ENCODE results near the gene SLC26A2. TPM values are rescaled to one million over a fixed set of nuclear protein-coding genes. Genes with fewer than 3 reads are reported as not detected.

The SLC26A2 gene
- total and polyA plus RNA-seq, 2 donors from 2014 or later, result 2.2 to 18.4 TPM

- intact Hi-C loops (cut with DNase I), result no loop called here
- FAIRE-seq, result no peak
- no peaks in the 10 kb centered on the region for H3K36me3 ChIP-seq (ENCODE audit: control insufficient read depth in 2 of 3, insufficient read depth in 3 of 3, low read length in 3 of 3)
- DNase-seq, result peak in 4 of 5 donors; percentile 72 to 82 (median 78)
- H3K9ac ChIP-seq (ENCODE audit: low read length in 3 of 3), result no peak overlapping the region
- no peak overlapping the region for H3K4me3 ChIP-seq (ENCODE audit: low read length in 3 of 3)
- no peaks in the 10 kb centered on the region for H3K9me3 ChIP-seq (ENCODE audit: control insufficient read depth in 2 of 3, insufficient read depth in 1 of 3, low read length in 3 of 3)
- H3K27ac ChIP-seq (ENCODE audit: low read depth in 2 of 2, low read length in 2 of 2), result no peak overlapping the region
- H3K27me3 ChIP-seq (ENCODE audit: control insufficient read depth, insufficient read depth, low read length), result no peaks in the 10 kb centered on the region
- peaks cover 0 to 11% (median 3%) of the 10 kb centered on the region in 3 donors for H3K4me1 ChIP-seq (ENCODE audit: control insufficient read depth in 2 of 3, insufficient read depth in 2 of 3, low read depth in 1 of 3, low read length in 3 of 3)
- TF ChIP-seq CTCF (IDR thresholded peaks at IDR 0.05; ENCODE audit: borderline replicate concordance, extremely low read depth, insufficient read depth), result no peak
These were observed 2.7 kb upstream of the SLC26A2 start for GRCh38 chr5:149957855-149958254.

GRCh38 chr5:149959406-149960236, 937 bp upstream of the SLC26A2 start:
- Histone ChIP-seq H3K9ac (ENCODE audit: low read length in 3 of 3) (peak overlapping the region in 2 of 3 donors; percentile 49 to 64), H3K9me3 (ENCODE audit: control insufficient read depth in 2 of 3, insufficient read depth in 1 of 3, low read length in 3 of 3) (no peaks in the 10 kb centered on the region), H3K36me3 (ENCODE audit: control insufficient read depth in 2 of 3, insufficient read depth in 3 of 3, low read length in 3 of 3) (no peaks in the 10 kb centered on the region), H3K27me3 (ENCODE audit: control insufficient read depth, insufficient read depth, low read length) (no peaks in the 10 kb centered on the region), H3K4me1 (ENCODE audit: control insufficient read depth in 2 of 3, insufficient read depth in 2 of 3, low read depth in 1 of 3, low read length in 3 of 3) (peaks cover 0 to 11% (median 3%) of the 10 kb centered on the region in 3 donors), H3K27ac (ENCODE audit: low read depth in 2 of 2, low read length in 2 of 2) (peak overlapping the region; percentile 73 to 76), H3K4me3 (ENCODE audit: low read length in 3 of 3) (peak overlapping the region; percentile 26 to 76 (median 73))
- FAIRE-seq, result no peak
- TF ChIP-seq CTCF (IDR thresholded peaks at IDR 0.05; ENCODE audit: borderline replicate concordance, extremely low read depth, insufficient read depth), result peak; percentile 47
- intact Hi-C loops (cut with DNase I), result no loop called here
- peak in 2 of 5 donors; percentile 45 to 74 for DNase-seq

GRCh38 chr5:149961186-149961685, 678 bp downstream of the SLC26A2 start:
- Histone ChIP-seq H3K9me3 (ENCODE audit: control insufficient read depth in 2 of 3, insufficient read depth in 1 of 3, low read length in 3 of 3) (no peaks in the 10 kb centered on the region), H3K27ac (ENCODE audit: low read depth in 2 of 2, low read length in 2 of 2) (peak overlapping the region in 1 of 2 donors; percentile 10), H3K36me3 (ENCODE audit: control insufficient read depth in 2 of 3, insufficient read depth in 3 of 3, low read length in 3 of 3) (no peaks in the 10 kb centered on the region), H3K27me3 (ENCODE audit: control insufficient read depth, insufficient read depth, low read length) (no peaks in the 10 kb centered on the region), H3K4me3 (ENCODE audit: low read length in 3 of 3) (peak overlapping the region; percentile 56 to 76 (median 68)), H3K4me1 (ENCODE audit: control insufficient read depth in 2 of 3, insufficient read depth in 2 of 3, low read depth in 1 of 3, low read length in 3 of 3) (peaks cover 0 to 11% (median 3%) of the 10 kb centered on the region in 3 donors), H3K9ac (ENCODE audit: low read length in 3 of 3) (peak overlapping the region; percentile 30 to 59 (median 57))
- intact Hi-C loops (cut with DNase I), result no loop called here
- no peak for TF ChIP-seq CTCF (IDR thresholded peaks at IDR 0.05; ENCODE audit: borderline replicate concordance, extremely low read depth, insufficient read depth)
- DNase-seq, result peak in 2 of 5 donors; percentile 22 to 73
- FAIRE-seq, result no peak
